Smooth muscle cell (in vitro differentiated cells): ENCODE results near the gene EPHB1. TPM values are rescaled to one million over a fixed set of nuclear protein-coding genes. Genes with fewer than 3 reads are reported as not detected.

ENCODE experiments used
- DNase-seq: peaks from one replicate; lab custom pipeline; 2025; ENCODE audit not compliant: unreplicated experiment; lab: John Stamatoyannopoulos, UW
- H2AFZ ChIP-seq: fragments of 200-600 bp; sonication (generic); 2 replicates; pipeline ENCODE4 v1.6.0; 2016; ENCODE audit warnings: antibody characterized with exemption, low read depth, mild to moderate bottlenecking
- H3F3A ChIP-seq: fragments of 200-600 bp; sonication (generic); 2 replicates; pipeline ENCODE4 v1.6.0; 2017; ENCODE audit warnings: antibody characterized with exemption, low read depth
- H3K27ac ChIP-seq: fragments of 200-600 bp; sonication (generic); 2 replicates; pipeline ENCODE4 v1.5.1; 2016; ENCODE audit warnings: low read depth, mild to moderate bottlenecking
- H3K27me3 ChIP-seq: fragments of 200-600 bp; sonication (generic); 2 replicates; pipeline ENCODE4 v1.6.1; 2016; ENCODE audit warnings: low read depth, mild to moderate bottlenecking
- H3K36me3 ChIP-seq: fragments of 200-600 bp; sonication (generic); 2 replicates; pipeline ENCODE4 v1.5.1; 2016; ENCODE audit warnings: low read depth
- H3K4me1 ChIP-seq: fragments of 200-600 bp; sonication (generic); 2 replicates; pipeline ENCODE4 v1.5.1; 2016; ENCODE audit warnings: low read depth
- H3K4me2 ChIP-seq: fragments of 200-600 bp; sonication (generic); 2 replicates; pipeline ENCODE4 v1.6.0; 2016; ENCODE audit warnings: mild to moderate bottlenecking
- H3K4me3 ChIP-seq: fragments of 200-600 bp; sonication (generic); 2 replicates; pipeline ENCODE4 v1.5.1; 2016; ENCODE audit warnings: mild to moderate bottlenecking
- H3K79me2 ChIP-seq: fragments of 200-600 bp; sonication (generic); 2 replicates; pipeline ENCODE4 v1.6.0; 2016; ENCODE audit warnings: low read depth, mild to moderate bottlenecking
- H3K9ac ChIP-seq: fragments of 200-600 bp; sonication (generic); 2 replicates; pipeline ENCODE4 v1.6.0; 2016; ENCODE audit warnings: low read depth
- H3K9me3 ChIP-seq: fragments of 200-600 bp; sonication (generic); replicated peaks from 2 replicates; pipeline ENCODE4 v1.5.1; 2016; ENCODE audit warnings: low read depth
- H4K20me1 ChIP-seq: fragments of 200-600 bp; sonication (generic); 2 replicates; pipeline ENCODE4 v1.6.0; 2016; ENCODE audit warnings: low read depth
- CTCF ChIP-seq: fragments of 200-600 bp; sonication (generic); IDR thresholded peaks from 2 replicates; pipeline ENCODE4 v1.5.1; 2017; ENCODE audit warnings: borderline replicate concordance, mild to moderate bottlenecking, antibody characterized with exemption; ENCODE audit not compliant: insufficient read depth, poor library complexity, severe bottlenecking
- WGBS: methylation state at CpG from one replicate; pipeline ENCODE4 v1.1.7; 2016; ENCODE audit warnings: low lambda C conversion rate; 5-methylcytosine and 5-hydroxymethylcytosine counted together
- polyA plus RNA-seq: library from polyadenylated mRNA; unstranded; fragments of >200 nt; fragmentation: Nextera tagmentation; extraction: Ambion mirVana; gene quantifications from 2 replicates; pipeline ENCODE4 v1.2.1, GENCODE V29; 2016
- total RNA-seq: library from RNA; depleted of rRNA; stranded (reverse); fragments of >200 nt; gene quantifications from 2 replicates; pipeline ENCODE4 v1.2.3, GENCODE V29; 2014

EPHB1 gene
- total and polyA plus RNA-seq, 2 experiments from 2014 or later, result 2.5 to 2.6 TPM

GRCh38 chr3:134896141-134896540, 101.1 kb downstream of the EPHB1 start:
- Histone ChIP-seq H3K9ac (no peak overlapping the region), H4K20me1 (no peaks in the 10 kb centered on the region), H3K36me3 (no peaks in the 10 kb centered on the region), H3K4me3 (no peak overlapping the region), H3K4me2 (no peak overlapping the region), H3K9me3 (no peaks in the 10 kb centered on the region), H3K4me1 (no peaks in the 10 kb centered on the region), H3K27me3 (peaks cover 6% of the 10 kb centered on the region), H3F3A (no peaks in the 10 kb centered on the region), H3K79me2 (no peaks in the 10 kb centered on the region), H2AFZ (no peak overlapping the region), H3K27ac (no peak overlapping the region)
- WGBS, result 90% methylated on average over 5 of the region's 5 CpGs
- no peak for TF ChIP-seq CTCF
- DNase-seq, result no peak

DNA sequence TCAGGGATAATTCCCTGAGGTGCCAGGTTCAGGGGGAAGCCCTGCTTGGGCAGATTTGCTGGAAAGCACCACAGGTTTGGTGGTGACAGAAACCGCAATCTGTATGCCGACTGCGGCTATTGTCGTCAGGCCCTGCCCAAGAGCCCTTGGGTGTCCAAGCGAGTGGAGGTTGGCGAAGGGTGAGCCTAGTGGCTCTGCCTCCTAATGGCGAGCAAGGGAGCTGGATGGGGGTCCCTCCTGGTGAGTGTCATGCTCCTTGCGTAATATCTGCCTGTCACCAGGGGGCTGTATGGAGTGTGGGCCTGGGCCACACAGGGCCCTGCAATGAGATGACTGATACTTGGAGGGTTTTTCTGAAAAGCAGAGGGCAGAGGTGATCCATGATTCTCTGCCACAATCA, 101.6 kb downstream of the EPHB1 start:
- H3K27me3 ChIP-seq, result peaks cover 6% of the 10 kb centered on the region
- H3K36me3 ChIP-seq, result no peaks in the 10 kb centered on the region
- no peak for DNase-seq
- no peaks in the 10 kb centered on the region for H3F3A ChIP-seq
- no peak for TF ChIP-seq CTCF
- H3K9ac ChIP-seq, result no peak overlapping the region
- 95% methylated on average over 8 of the region's 8 CpGs for WGBS
- H3K4me2 ChIP-seq, result no peak overlapping the region
- H3K79me2 ChIP-seq, result no peaks in the 10 kb centered on the region
- no peaks in the 10 kb centered on the region for H3K9me3 ChIP-seq
- no peaks in the 10 kb centered on the region for H3K4me1 ChIP-seq
- no peak overlapping the region for H3K27ac ChIP-seq
- no peaks in the 10 kb centered on the region for H4K20me1 ChIP-seq
- H3K4me3 ChIP-seq, result no peak overlapping the region
- no peak overlapping the region for H2AFZ ChIP-seq

- no peak for TF ChIP-seq CTCF
- H2AFZ ChIP-seq, result no peak overlapping the region
- no peak overlapping the region for H3K4me2 ChIP-seq
- H3K9ac ChIP-seq, result no peak overlapping the region
- H3K27me3 ChIP-seq, result peaks cover 6% of the 10 kb centered on the region
- H3K79me2 ChIP-seq, result no peaks in the 10 kb centered on the region
- H3K9me3 ChIP-seq, result no peaks in the 10 kb centered on the region
- no peak overlapping the region for H3K4me3 ChIP-seq
- no peaks in the 10 kb centered on the region for H3K4me1 ChIP-seq
- H3F3A ChIP-seq, result no peaks in the 10 kb centered on the region
- WGBS, result 92% methylated on average over 10 of the region's 10 CpGs
- H3K36me3 ChIP-seq, result no peaks in the 10 kb centered on the region
- no peaks in the 10 kb centered on the region for H4K20me1 ChIP-seq
- H3K27ac ChIP-seq, result no peak overlapping the region
- DNase-seq, result no peak
Observed at GRCh38 chr3:134897391-134898141, 102.5 kb downstream of the EPHB1 start.
